Ascending aorta (tissue), 2 donors: Measurements from ENCODE around the gene PLEKHH3. TPM values are rescaled to one million over a fixed set of nuclear protein-coding genes. Genes with fewer than 3 reads are reported as not detected.
"Not testable (repeated sequence)": the region's sequence is repeated elsewhere in the genome, so short reads cannot be mapped to it uniquely, and the experiment has no call there.

Experiments
- DNase-seq, 2 donors: peaks; one replicate each; pipeline ENCODE4 v3.0.0-alpha.2; 2019; ENCODE audit warnings: low spot score in 2 of 2
- H3K27ac ChIP-seq, 2 donors: fragments of 200-600 bp; sonication (generic); one replicate each; pipeline ENCODE4 v1.5.1; 2016 to 2017; ENCODE audit warnings: mild to moderate bottlenecking in 1 of 2
- H3K27me3 ChIP-seq: fragments of 200-600 bp; sonication (generic); one replicate; pipeline ENCODE4 v1.5.1; 2017
- H3K36me3 ChIP-seq, 2 donors: fragments of 200-600 bp; sonication (generic); one replicate each; pipeline ENCODE4 v1.5.1; 2016
- H3K4me1 ChIP-seq, 2 donors: fragments of 200-600 bp; sonication (generic); one replicate each; pipeline ENCODE4 v1.5.1; 2016 to 2017; ENCODE audit warnings: mild to moderate bottlenecking in 1 of 2
- H3K4me3 ChIP-seq, 2 donors: fragments of 200-600 bp; sonication (generic); one replicate each; pipeline ENCODE4 v1.5.1; 2016 to 2017; ENCODE audit warnings: mild to moderate bottlenecking in 1 of 2
- H3K9me3 ChIP-seq, 2 donors: fragments of 200-600 bp; sonication (generic); one replicate each; pipeline ENCODE4 v1.5.1; 2016
- intact Hi-C: fragments of 100-400 bp; cut with DNase I; formaldehyde crosslinking; loops from one replicate; pipeline ENCODE4 v1.15.1; 2023
- total RNA-seq: library from RNA; depleted of rRNA; stranded (reverse); fragments of >200 nt; gene quantifications from one replicate; pipeline ENCODE4 v1.1.0, GENCODE V29; 2016
- TF ChIP-seq, protein P1 (sequence below), 3 experiments: fragments of 200-600 bp in 2 of 3; fragments of 450-650 bp in 1 of 3; sonication (generic) in 2 of 3; IDR thresholded peaks; one replicate each; pipeline ENCODE4 v1.5.1; 2016 to 2019; ENCODE audit warnings: antibody characterized with exemption in 3 of 3, mild to moderate bottlenecking in 1 of 3, moderate library complexity in 1 of 3

PLEKHH3 gene
- total RNA-seq, 1 donor from 2014 or later: 105 TPM

GRCh38 chr17:42669977-42670788, 6.6 kb downstream of the PLEKHH3 start:
- Histone ChIP-seq H3K4me3 (peak overlapping the region in 1 of 2 donors; percentile 25), H3K36me3 (peaks cover 56 to 59% of the 10 kb centered on the region in 2 donors), H3K27me3 (no peaks in the 10 kb centered on the region), H3K4me1 (peaks cover 15 to 43% of the 10 kb centered on the region in 2 donors), H3K9me3 (no peaks in the 10 kb centered on the region), H3K27ac (peak overlapping the region; percentile 31 to 64)
- intact Hi-C loops: no loop called here
- TF ChIP-seq, protein P1, sequence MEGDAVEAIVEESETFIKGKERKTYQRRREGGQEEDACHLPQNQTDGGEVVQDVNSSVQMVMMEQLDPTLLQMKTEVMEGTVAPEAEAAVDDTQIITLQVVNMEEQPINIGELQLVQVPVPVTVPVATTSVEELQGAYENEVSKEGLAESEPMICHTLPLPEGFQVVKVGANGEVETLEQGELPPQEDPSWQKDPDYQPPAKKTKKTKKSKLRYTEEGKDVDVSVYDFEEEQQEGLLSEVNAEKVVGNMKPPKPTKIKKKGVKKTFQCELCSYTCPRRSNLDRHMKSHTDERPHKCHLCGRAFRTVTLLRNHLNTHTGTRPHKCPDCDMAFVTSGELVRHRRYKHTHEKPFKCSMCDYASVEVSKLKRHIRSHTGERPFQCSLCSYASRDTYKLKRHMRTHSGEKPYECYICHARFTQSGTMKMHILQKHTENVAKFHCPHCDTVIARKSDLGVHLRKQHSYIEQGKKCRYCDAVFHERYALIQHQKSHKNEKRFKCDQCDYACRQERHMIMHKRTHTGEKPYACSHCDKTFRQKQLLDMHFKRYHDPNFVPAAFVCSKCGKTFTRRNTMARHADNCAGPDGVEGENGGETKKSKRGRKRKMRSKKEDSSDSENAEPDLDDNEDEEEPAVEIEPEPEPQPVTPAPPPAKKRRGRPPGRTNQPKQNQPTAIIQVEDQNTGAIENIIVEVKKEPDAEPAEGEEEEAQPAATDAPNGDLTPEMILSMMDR (IDR thresholded peaks at IDR 0.05): no peak
- peak in 1 of 2 donors; percentile 60 for DNase-seq

GRCh38 chr17:42669705-42669976, 7.2 kb downstream of the PLEKHH3 start:
- Histone ChIP-seq H3K27me3 (no peaks in the 10 kb centered on the region), H3K27ac (peak overlapping the region; percentile 29 to 64), H3K4me3 (no peak overlapping the region), H3K4me1 (peaks cover 15 to 45% of the 10 kb centered on the region in 2 donors), H3K9me3 (no peaks in the 10 kb centered on the region), H3K36me3 (peaks cover 56 to 59% of the 10 kb centered on the region in 2 donors)
- intact Hi-C loops: no loop called here
- TF ChIP-seq, protein P1 (IDR thresholded peaks at IDR 0.05): no peak
- peak in 1 of 2 donors; percentile 52 for DNase-seq

GRCh38 chr17:42667088-42667951, 9.5 kb downstream of the PLEKHH3 start:
- H3K9me3 ChIP-seq: no peaks in the 10 kb centered on the region
- TF ChIP-seq, protein P1 (IDR thresholded peaks at IDR 0.05): no peak
- H3K4me1 ChIP-seq: peaks cover 4 to 28% of the 10 kb centered on the region in 2 donors
- peaks cover 59 to 72% of the 10 kb centered on the region in 2 donors for H3K36me3 ChIP-seq
- no peaks in the 10 kb centered on the region for H3K27me3 ChIP-seq
- DNase-seq: peak in 1 of 2 donors; percentile 84
- intact Hi-C loops: no loop called here
- H3K4me3 ChIP-seq: no peak overlapping the region
- peak overlapping the region; percentile 79 for H3K27ac ChIP-seq

DNA sequence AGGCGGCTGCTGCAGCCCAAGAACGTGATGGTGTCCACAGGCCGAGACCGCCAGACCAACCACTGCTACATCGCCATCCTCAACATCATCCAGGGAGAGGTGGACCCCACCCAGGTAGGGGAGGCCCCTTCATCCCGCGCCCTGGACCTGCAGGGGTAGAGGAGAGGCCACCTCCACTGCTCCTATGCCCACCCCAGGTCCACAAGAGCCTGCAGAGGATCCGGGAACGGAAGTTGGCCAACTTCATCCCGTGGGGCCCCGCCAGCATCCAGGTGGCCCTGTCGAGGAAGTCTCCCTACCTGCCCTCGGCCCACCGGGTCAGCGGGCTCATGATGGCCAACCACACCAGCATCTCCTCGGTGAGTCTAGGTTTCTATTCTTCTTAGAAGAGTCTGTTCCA, 10.7 kb downstream of the PLEKHH3 start:
- H3K9me3 ChIP-seq, intact Hi-C loops, H3K27me3 ChIP-seq, DNase-seq, H3K4me3 ChIP-seq: not testable (repeated sequence)
- H3K4me1 ChIP-seq: peaks cover 4 to 32% of the 10 kb centered on the region in 2 donors
- peaks cover 57 to 66% of the 10 kb centered on the region in 2 donors for H3K36me3 ChIP-seq
- peak overlapping the region; percentile 79 for H3K27ac ChIP-seq

GRCh38 chr17:42665581-42666001, 11.2 kb downstream of the PLEKHH3 start:
- H3K4me1 ChIP-seq: peaks cover 4 to 36% of the 10 kb centered on the region in 2 donors
- H3K9me3 ChIP-seq: no peaks in the 10 kb centered on the region
- intact Hi-C loops: no loop called here
- H3K27me3 ChIP-seq: no peaks in the 10 kb centered on the region
- peak in 1 of 2 donors; percentile 64 for DNase-seq
- H3K27ac ChIP-seq: peak overlapping the region; percentile 79
- H3K36me3 ChIP-seq: peaks cover 51 to 61% of the 10 kb centered on the region in 2 donors
- TF ChIP-seq, protein P1 (IDR thresholded peaks at IDR 0.05): no peak
- H3K4me3 ChIP-seq: no peak overlapping the region
